PC-9 (cell line): Measurements from ENCODE around the gene HABP2. TPM values are rescaled to one million over a fixed set of nuclear protein-coding genes. Genes with fewer than 3 reads are reported as not detected.

Source experiments
- BruUV-seq: library from RNA; stranded (reverse); fragments of 400-500 nt; replicated peaks from 2 replicates; lab custom pipeline; 2021; lab: Mats Ljungman, UMichigan
- CTCF ChIA-PET: fragments of 300-600 bp; sonication (Branson Sonifier 250); formaldehyde crosslinking; loops from one replicate; lab custom pipeline; 2022; ENCODE audit warnings: antibody characterized with exemption; lab: Charles Lee
- POLR2A ChIA-PET: fragments of 300-600 bp; sonication (Branson Sonifier 250); formaldehyde crosslinking; loops from one replicate; lab custom pipeline; 2022; ENCODE audit warnings: antibody characterized with exemption; ENCODE audit not compliant: unreplicated experiment; lab: Charles Lee
- DNase-seq, 2 experiments: peaks; one replicate each; pipeline versions ENCODE4 v3.0.0 to v3.0.0-alpha.2; 2015 to 2022; ENCODE audit warnings: mixed read lengths in 1 of 2
- H2AFZ ChIP-seq: fragments of 200-600 bp; sonication (generic); 2 replicates; pipeline ENCODE4 v1.8.1; 2017; ENCODE audit warnings: antibody characterized with exemption
- H3F3A ChIP-seq: fragments of 200-600 bp; sonication (generic); 2 replicates; pipeline ENCODE4 v1.8.1; 2017; ENCODE audit warnings: antibody characterized with exemption, mild to moderate bottlenecking, low read depth; ENCODE audit not compliant: insufficient read depth
- H3K27ac ChIP-seq: fragments of 200-600 bp; sonication (generic); 2 replicates; pipeline ENCODE4 v1.6.1; 2016; ENCODE audit warnings: mixed run types
- H3K27me3 ChIP-seq: fragments of 200-600 bp; sonication (generic); 2 replicates; pipeline ENCODE4 v1.6.1; 2016; ENCODE audit warnings: low read depth, mixed run types; ENCODE audit not compliant: insufficient read depth
- H3K36me3 ChIP-seq: fragments of 200-600 bp; sonication (generic); 2 replicates; pipeline ENCODE4 v1.6.1; 2016; ENCODE audit warnings: low read depth, mixed run types
- H3K4me1 ChIP-seq: fragments of 200-600 bp; sonication (generic); replicated peaks from 2 replicates; pipeline ENCODE4 v1.6.1; 2016; ENCODE audit warnings: mixed run types; ENCODE audit not compliant: insufficient read depth
- H3K4me2 ChIP-seq: fragments of 200-600 bp; sonication (generic); 2 replicates; pipeline ENCODE4 v1.6.1; 2017; ENCODE audit warnings: mixed run types
- H3K4me3 ChIP-seq: fragments of 200-600 bp; sonication (generic); 2 replicates; pipeline ENCODE4 v1.6.1; 2016; ENCODE audit warnings: mixed run types
- H3K79me2 ChIP-seq: fragments of 200-600 bp; sonication (generic); 2 replicates; pipeline ENCODE4 v1.6.1; 2017; ENCODE audit warnings: low read depth, mixed run types
- H3K9me2 ChIP-seq: fragments of 200-600 bp; sonication (generic); 2 replicates; pipeline ENCODE4 v1.8.1; 2017; ENCODE audit warnings: mild to moderate bottlenecking; ENCODE audit not compliant: insufficient read depth
- H3K9me3 ChIP-seq: fragments of 200-600 bp; sonication (generic); 2 replicates; pipeline ENCODE4 v1.8.1; 2016; ENCODE audit warnings: low read depth; ENCODE audit not compliant: insufficient read depth
- H4K20me1 ChIP-seq: fragments of 200-600 bp; sonication (generic); 2 replicates; pipeline ENCODE4 v1.8.1; 2017; ENCODE audit not compliant: insufficient read depth
- EZH2 ChIP-seq: fragments of 200-600 bp; sonication (generic); IDR thresholded peaks from 2 replicates; pipeline ENCODE4 v1.8.0; 2017; ENCODE audit warnings: antibody characterized with exemption, low read depth
- intact Hi-C: fragments of 100-400 bp; cut with micrococcal nuclease; formaldehyde crosslinking; loops from one replicate; pipeline ENCODE4 v1.10.0; 2022; ENCODE audit not compliant: unreplicated experiment
- total RNA-seq: library from RNA; stranded (reverse); gene quantifications from 2 replicates; pipeline ENCODE4 v1.2.3, GENCODE V29; 2021
- TF ChIP-seq, protein P1 (sequence below): fragments of 200-600 bp; sonication (generic); conservative IDR thresholded peaks from 2 replicates; pipeline ENCODE4 v1.6.1; 2017; ENCODE audit warnings: mixed run types, antibody characterized with exemption, mild to moderate bottlenecking, moderate library complexity

Gene HABP2
- total RNA-seq, 1 experiment from 2014 or later, result not detected

GRCh38 chr10:113521475-113521795 is 31.4 kb upstream of the HABP2 start:
- CTCF ChIA-PET, result no interaction called here
- Histone ChIP-seq H3K79me2 (no peaks in the 10 kb centered on the region), H3K36me3 (no peaks in the 10 kb centered on the region), H2AFZ (no peak overlapping the region), H3K4me2 (no peak overlapping the region), H3K4me1 (no peaks in the 10 kb centered on the region), H3K27ac (no peak overlapping the region), H3K4me3 (no peak overlapping the region), H4K20me1 (no peaks in the 10 kb centered on the region), H3F3A (no peaks in the 10 kb centered on the region), H3K9me3 (no peaks in the 10 kb centered on the region), H3K9me2 (no peaks in the 10 kb centered on the region), H3K27me3 (no peaks in the 10 kb centered on the region; the same call in 1 of the 2 replicates)
- TF ChIP-seq EZH2, result no peak
- TF ChIP-seq, protein P1, sequence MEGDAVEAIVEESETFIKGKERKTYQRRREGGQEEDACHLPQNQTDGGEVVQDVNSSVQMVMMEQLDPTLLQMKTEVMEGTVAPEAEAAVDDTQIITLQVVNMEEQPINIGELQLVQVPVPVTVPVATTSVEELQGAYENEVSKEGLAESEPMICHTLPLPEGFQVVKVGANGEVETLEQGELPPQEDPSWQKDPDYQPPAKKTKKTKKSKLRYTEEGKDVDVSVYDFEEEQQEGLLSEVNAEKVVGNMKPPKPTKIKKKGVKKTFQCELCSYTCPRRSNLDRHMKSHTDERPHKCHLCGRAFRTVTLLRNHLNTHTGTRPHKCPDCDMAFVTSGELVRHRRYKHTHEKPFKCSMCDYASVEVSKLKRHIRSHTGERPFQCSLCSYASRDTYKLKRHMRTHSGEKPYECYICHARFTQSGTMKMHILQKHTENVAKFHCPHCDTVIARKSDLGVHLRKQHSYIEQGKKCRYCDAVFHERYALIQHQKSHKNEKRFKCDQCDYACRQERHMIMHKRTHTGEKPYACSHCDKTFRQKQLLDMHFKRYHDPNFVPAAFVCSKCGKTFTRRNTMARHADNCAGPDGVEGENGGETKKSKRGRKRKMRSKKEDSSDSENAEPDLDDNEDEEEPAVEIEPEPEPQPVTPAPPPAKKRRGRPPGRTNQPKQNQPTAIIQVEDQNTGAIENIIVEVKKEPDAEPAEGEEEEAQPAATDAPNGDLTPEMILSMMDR, result peak; percentile 7; the same call in 1 of the 2 replicates
- intact Hi-C loops, result loop anchor here (5.0 kb wide), 1 partner anchor 1049 kb away; no protein-coding TSS in a partner anchor
- POLR2A ChIA-PET, result no interaction called here
- no peak for DNase-seq
- no TSS peak for BruUV-seq

DNA sequence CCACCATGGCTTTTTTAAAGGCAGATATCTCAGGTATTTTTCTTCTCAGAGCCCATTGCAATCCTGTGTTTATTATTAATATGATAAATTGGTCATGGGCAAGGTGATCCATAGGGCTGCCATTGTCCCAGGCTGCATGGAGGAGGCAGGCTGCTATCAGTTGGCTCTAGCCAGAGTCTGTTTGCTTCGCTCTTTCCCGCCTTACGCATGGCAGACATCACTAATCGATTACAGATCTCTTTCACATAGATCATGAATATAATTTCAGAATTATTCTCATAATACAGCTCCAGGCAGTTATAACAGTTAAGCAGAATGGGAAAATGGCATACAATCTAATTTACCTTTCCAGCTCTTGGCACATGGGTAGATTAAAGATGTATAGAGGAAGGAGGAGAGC is 30.4 kb upstream of the HABP2 start:
- H2AFZ ChIP-seq, result no peak overlapping the region

DNA sequence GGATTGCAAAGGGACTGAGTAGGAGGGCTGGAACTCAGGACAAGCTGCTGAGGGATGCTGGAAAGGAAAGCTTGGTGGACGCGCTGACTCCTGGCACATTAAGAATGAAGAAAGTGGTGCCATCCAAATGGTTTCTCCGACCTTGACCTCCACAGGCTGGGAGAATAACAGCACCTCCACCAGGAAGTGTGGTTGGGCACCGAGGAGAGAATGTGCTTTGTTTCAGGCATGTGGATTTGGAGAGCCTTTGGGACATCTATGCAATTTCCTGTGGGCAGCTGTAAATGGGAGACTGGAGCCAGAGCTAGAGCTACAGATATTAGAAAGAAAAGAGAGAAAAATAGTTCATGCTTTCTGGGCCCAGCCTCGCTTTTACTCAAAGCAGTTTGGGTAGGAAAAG is 29.8 kb upstream of the HABP2 start:
- H3K9me3 ChIP-seq, result no peaks in the 10 kb centered on the region
- H3K4me3 ChIP-seq, result no peak overlapping the region
- intact Hi-C loops, result loop anchor here (5.0 kb wide), 1 partner anchor 1051 kb away; no protein-coding TSS in a partner anchor
- no peaks in the 10 kb centered on the region for H3K36me3 ChIP-seq
- BruUV-seq, result no TSS peak
- H3F3A ChIP-seq, result no peaks in the 10 kb centered on the region
- H3K4me2 ChIP-seq, result no peak overlapping the region
- H4K20me1 ChIP-seq, result no peaks in the 10 kb centered on the region
- H3K9me2 ChIP-seq, result no peaks in the 10 kb centered on the region
- no peaks in the 10 kb centered on the region for H3K4me1 ChIP-seq
- peaks cover 2% of the 10 kb centered on the region; the same call in 1 of the 2 replicates for H3K27me3 ChIP-seq
- DNase-seq, result no peak
- POLR2A ChIA-PET, result no interaction called here
- H2AFZ ChIP-seq, result no peak overlapping the region
- no peak overlapping the region for H3K27ac ChIP-seq
- CTCF ChIA-PET, result no interaction called here
- no peak for TF ChIP-seq EZH2
- TF ChIP-seq, protein P1, result no peak
- H3K79me2 ChIP-seq, result no peaks in the 10 kb centered on the region

More for the DNA sequence above, 30.4 kb upstream of the HABP2 start:
- Histone ChIP-seq H3K27ac (no peak overlapping the region), H3K36me3 (no peaks in the 10 kb centered on the region), H3K4me3 (no peak overlapping the region), H3K9me3 (no peaks in the 10 kb centered on the region), H3K79me2 (no peaks in the 10 kb centered on the region), H3K9me2 (no peaks in the 10 kb centered on the region), H3K4me1 (no peaks in the 10 kb centered on the region), H3F3A (no peaks in the 10 kb centered on the region), H3K27me3 (no peaks in the 10 kb centered on the region; the same call in 1 of the 2 replicates), H4K20me1 (no peaks in the 10 kb centered on the region), H3K4me2 (no peak overlapping the region)
- ChIA-PET CTCF (no interaction called here), POLR2A (no interaction called here)
- no peak for TF ChIP-seq EZH2
- TF ChIP-seq, protein P1, result no peak
- no TSS peak for BruUV-seq
- no peak for DNase-seq
- intact Hi-C loops, result loop anchor here (5.0 kb wide), 1 partner anchor 1050 kb away; no protein-coding TSS in a partner anchor
